GM10248 (cell line): ENCODE data around the gene LTN1.

Experiments
- CTCF ChIA-PET: fragments of 300-600 bp; sonication (Branson Sonifier 250); formaldehyde crosslinking; extraction: SDS; loops from one replicate; lab custom pipeline; 2021; ENCODE audit warnings: antibody characterized with exemption; lab: Yijun Ruan, JAX
- POLR2A ChIA-PET: fragments of 350-650 bp; sonication (Branson Sonifier 250); formaldehyde crosslinking; extraction: SDS; loops from one replicate; lab custom pipeline; 2020; ENCODE audit warnings: antibody characterized with exemption; lab: Yijun Ruan, JAX
- DNase-seq: peaks from one replicate; pipeline ENCODE4 v3.0.0; 2012; ENCODE audit errors: extremely low spot score
- TF ChIP-seq, protein P1 (sequence below): IDR thresholded peaks from 2 replicates; pipeline ENCODE4 v1.5.1; 2012; ENCODE audit warnings: mild to moderate bottlenecking, low read depth; ENCODE audit errors: extremely low read depth, missing control alignments, control extremely low read depth

The LTN1 gene

DNA sequence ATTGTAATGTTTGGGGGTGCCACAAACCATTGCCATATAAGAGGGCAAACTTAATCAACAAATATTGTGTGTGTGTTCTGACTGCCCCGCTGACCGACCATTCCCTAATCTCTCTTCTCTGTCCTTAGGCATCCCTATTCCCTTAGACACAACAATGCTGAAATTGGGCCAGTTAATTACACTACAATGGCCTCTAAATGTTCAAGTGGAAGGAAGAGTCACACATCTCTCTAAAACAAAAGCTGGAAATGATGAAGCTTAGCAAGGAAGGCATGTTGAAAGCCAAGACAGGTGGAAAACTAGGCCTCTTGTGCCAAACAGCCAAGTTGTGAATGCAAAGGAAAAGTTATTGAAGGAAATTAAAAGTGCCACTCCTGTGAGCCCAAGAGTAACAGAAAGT lies 30.2 kb downstream of the LTN1 start:
- POLR2A ChIA-PET: no interaction called here
- no peak for DNase-seq
- TF ChIP-seq, protein P1, sequence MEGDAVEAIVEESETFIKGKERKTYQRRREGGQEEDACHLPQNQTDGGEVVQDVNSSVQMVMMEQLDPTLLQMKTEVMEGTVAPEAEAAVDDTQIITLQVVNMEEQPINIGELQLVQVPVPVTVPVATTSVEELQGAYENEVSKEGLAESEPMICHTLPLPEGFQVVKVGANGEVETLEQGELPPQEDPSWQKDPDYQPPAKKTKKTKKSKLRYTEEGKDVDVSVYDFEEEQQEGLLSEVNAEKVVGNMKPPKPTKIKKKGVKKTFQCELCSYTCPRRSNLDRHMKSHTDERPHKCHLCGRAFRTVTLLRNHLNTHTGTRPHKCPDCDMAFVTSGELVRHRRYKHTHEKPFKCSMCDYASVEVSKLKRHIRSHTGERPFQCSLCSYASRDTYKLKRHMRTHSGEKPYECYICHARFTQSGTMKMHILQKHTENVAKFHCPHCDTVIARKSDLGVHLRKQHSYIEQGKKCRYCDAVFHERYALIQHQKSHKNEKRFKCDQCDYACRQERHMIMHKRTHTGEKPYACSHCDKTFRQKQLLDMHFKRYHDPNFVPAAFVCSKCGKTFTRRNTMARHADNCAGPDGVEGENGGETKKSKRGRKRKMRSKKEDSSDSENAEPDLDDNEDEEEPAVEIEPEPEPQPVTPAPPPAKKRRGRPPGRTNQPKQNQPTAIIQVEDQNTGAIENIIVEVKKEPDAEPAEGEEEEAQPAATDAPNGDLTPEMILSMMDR: no peak
- CTCF ChIA-PET: interaction anchor here (1.2 to 1.7 kb wide), 2 partner anchors 10 to 19 kb away, joined by 3 to 5 read pairs; no protein-coding TSS in a partner anchor

DNA sequence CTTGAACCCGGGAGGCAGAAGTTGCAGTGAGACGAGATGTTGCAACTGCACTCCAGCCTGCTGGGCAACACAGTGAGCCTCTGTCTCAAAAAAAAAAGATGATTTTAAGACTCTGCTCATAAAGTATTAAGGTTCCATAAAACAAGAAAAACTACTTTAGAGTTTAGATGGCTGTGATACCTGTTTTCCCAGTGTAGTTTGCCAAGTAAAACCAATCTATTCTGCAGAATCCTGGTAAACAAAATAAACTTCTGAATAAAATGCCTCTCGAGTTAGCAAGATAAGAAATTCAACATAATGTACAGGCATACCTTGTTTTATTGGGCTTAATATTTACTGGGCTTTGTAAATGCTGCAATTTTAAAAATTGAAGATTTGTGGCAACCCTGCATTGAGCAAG lies 30.8 kb downstream of the LTN1 start:
- TF ChIP-seq, protein P1: no peak
- DNase-seq: no peak
- ChIA-PET CTCF (interaction anchor here (0.9 to 1.2 kb wide), 2 partner anchors 10 to 13 kb away, joined by 3 read pairs; no protein-coding TSS in a partner anchor), POLR2A (no interaction called here)

- CTCF ChIA-PET: interaction anchor here (1.0 to 1.6 kb wide), 2 partner anchors 9 to 32 kb away, joined by 3 read pairs; partner anchors contain the start of gene LTN1
- DNase-seq: no peak
- TF ChIP-seq, protein P1: no peak
- POLR2A ChIA-PET: no interaction called here
Observed at GRCh38 chr21:28960245-28960644, 32.4 kb downstream of the LTN1 start.

- TF ChIP-seq, protein P1: no peak
- ChIA-PET CTCF (interaction anchor here (1.0 to 1.6 kb wide), 3 partner anchors 10 to 33 kb away, joined by 3 read pairs; partner anchors contain the start of gene LTN1), POLR2A (no interaction called here)
- no peak for DNase-seq
Observed at GRCh38 chr21:28959367-28960099, 33.1 kb downstream of the LTN1 start.

GRCh38 chr21:28953247-28953646 lies 39.4 kb downstream of the LTN1 start:
- DNase-seq: peak; percentile 26
- POLR2A ChIA-PET: no interaction called here
- CTCF ChIA-PET: interaction anchor here (1.0 to 1.4 kb wide), 3 partner anchors 9 to 39 kb away, joined by 3 to 5 read pairs (median 3); no protein-coding TSS in a partner anchor
- TF ChIP-seq, protein P1: no peak

DNA sequence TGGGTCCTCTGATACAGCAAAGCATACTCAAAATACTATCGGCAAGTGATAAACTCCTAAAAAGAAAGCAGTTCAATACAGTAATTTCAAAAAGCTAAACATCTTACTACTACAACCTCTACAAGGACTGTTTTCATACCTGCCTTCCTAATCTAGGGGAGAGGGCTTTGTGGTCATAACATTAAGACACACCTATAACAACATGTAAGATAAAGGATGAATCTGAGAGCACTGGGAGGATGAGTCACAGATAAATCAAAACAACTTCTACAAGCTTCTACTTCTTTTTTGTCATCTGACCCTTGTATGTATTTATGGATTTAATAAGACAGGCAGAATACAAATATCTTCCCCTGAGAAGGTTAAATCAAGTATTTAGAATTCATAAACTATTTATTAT lies 40.0 kb downstream of the LTN1 start:
- CTCF ChIA-PET: interaction anchor here (1.4 kb wide), 1 partner anchor 10 kb away, joined by 3 read pairs; no protein-coding TSS in a partner anchor
- POLR2A ChIA-PET: no interaction called here

More for the DNA sequence above, 40.0 kb downstream of the LTN1 start:
- DNase-seq: no peak
- TF ChIP-seq, protein P1: no peak
